Heart left ventricle (tissue), 16 donors: ENCODE results near the gene DDC. TPM values are rescaled to one million over a fixed set of nuclear protein-coding genes. Genes with fewer than 3 reads are reported as not detected.

Experiments used
- ATAC-seq, 4 donors: fragments of 200-7000 bp; cut with Tn5 transposase; one replicate each; pipeline ENCODE4 v1.9.1; 2020 to 2022; ENCODE audit warnings: moderate library complexity in 4 of 4, mild to moderate bottlenecking in 3 of 4, moderate number of reproducible peaks in 1 of 4
- DNase-seq, 5 donors: peaks; one replicate each; pipeline ENCODE4 v3.0.0-alpha.2; 2020
- H3K27ac ChIP-seq, 12 donors: fragments of 200-600 bp; sonication (generic) in 4 of 12; one replicate each; pipeline versions ENCODE4 v1.5.0 to v1.8.0; 2016 to 2022; ENCODE audit warnings: mild to moderate bottlenecking in 2 of 12
- H3K27me3 ChIP-seq, 9 donors: fragments of 200-600 bp; sonication (generic) in 2 of 9; one replicate each; pipeline versions ENCODE4 v1.5.1 to v1.8.0; 2016 to 2022; ENCODE audit warnings: mild to moderate bottlenecking in 3 of 9
- H3K36me3 ChIP-seq, 9 donors: fragments of 200-600 bp; sonication (generic) in 2 of 9; one replicate each; pipeline versions ENCODE4 v1.5.0 to v1.8.0; 2018 to 2022; ENCODE audit warnings: mild to moderate bottlenecking in 2 of 9
- H3K4me1 ChIP-seq, 12 donors: fragments of 200-600 bp; sonication (generic) in 4 of 12; one replicate each; pipeline versions ENCODE4 v1.5.0 to v1.8.0; 2016 to 2022; ENCODE audit warnings: mild to moderate bottlenecking in 3 of 12
- H3K4me3 ChIP-seq, 12 donors: fragments of 200-600 bp; sonication (generic) in 4 of 12; one replicate each; pipeline versions ENCODE4 v1.5.0 to v1.8.0; 2017 to 2022; ENCODE audit warnings: mild to moderate bottlenecking in 9 of 12, moderate library complexity in 4 of 12
- H3K9me3 ChIP-seq, 12 donors: fragments of 200-600 bp; sonication (generic) in 4 of 12; one replicate each; pipeline versions ENCODE4 v1.5.0 to v1.8.0; 2016 to 2022; ENCODE audit warnings: mild to moderate bottlenecking in 1 of 12
- POLR2A ChIP-seq, 2 donors: fragments of 450-650 bp; IDR thresholded peaks; one replicate each; pipeline ENCODE4 v1.6.1; 2017; ENCODE audit warnings: antibody characterized with exemption in 2 of 2, mild to moderate bottlenecking in 2 of 2, moderate library complexity in 2 of 2
- WGBS, 4 donors: extraction: QIAGEN DNeasy Blood & Tissue Kit in 2 of 4; methylation state at CpG; one replicate each; pipeline versions ENCODE4 v1.1.5 to v1.1.7; 2013 to 2018; 5-methylcytosine and 5-hydroxymethylcytosine counted together
- intact Hi-C, 10 donors: fragments of 100-400 bp; cut with DNase I; formaldehyde crosslinking; loops; one replicate each; pipeline versions ENCODE4 v1.11.1 to v1.14.2; 2022
- polyA plus RNA-seq, 2 donors: library from polyadenylated mRNA; stranded (reverse); fragments of 200-250 nt; gene quantifications; one replicate each; pipeline ENCODE4 v1.2.3, GENCODE V29; 2013
- total RNA-seq, 9 donors: library from RNA; depleted of rRNA in 2 of 9; stranded (reverse); fragments of >200 nt in 2 of 9; fragmentation: NEBNext Ultra II Directional in 3 of 9; extraction: Animal tissue kit (Norgen Biotek cat#: 25700) in 3 of 9; gene quantifications; one replicate each; pipeline versions ENCODE4 v1.1.0 to v1.2.4, GENCODE V29; 2016 to 2023
- TF ChIP-seq, protein P1 (sequence below), 12 donors: fragments of 200-600 bp; sonication (generic) in 4 of 12; IDR thresholded peaks; one replicate each; pipeline versions ENCODE4 v1.5.0 to v1.8.0; 2018 to 2022; ENCODE audit warnings: antibody characterized with exemption in 12 of 12, mild to moderate bottlenecking in 5 of 12
- donor health status: ischemic (EF 13 %, LVEDD 7.1; RV severe dilation, severe dysfunction).
- donor health status: healthy with polysubstance abuse.
- donor health status: DM: no; HTN: yes; CAD: no.
- donor health status: DM: no; HTN: no; CAD: no.
- donor health status: ischemic (EF 25% LVEDD 6.9; RV normal size, moderate dysfunction).
- donor health status: ischemic (EF 25% LVEDD 5.7; RV mildly dilated, moderate dysfunction).
- donor health status: healthy.
- donor health status: DM: yes; HTN: yes; CAD: no.
- donor health status: ischemic (EF 35%, LVEDD 5.7; RV mildly dilated, moderate dysfunction).
- donor health status: nonischemic (EF 11% LVEDD 7.7; RV severe dilation, severe dysfunction).
- donor health status: DM: yes; HTN: yes; CAD: no.
- donor health status: PGD.
- donor health status: ischemic (EF 29% LVEDD 5.4; RV normal size, mild dysfunction).
- donor health status: nonischemic (EF 23%, LVEDD 6.1; RV moderate dilation, normal function).

DDC gene
- total and polyA plus RNA-seq, 11 donors = 0.08 TPM; not detected in 10

DNA sequence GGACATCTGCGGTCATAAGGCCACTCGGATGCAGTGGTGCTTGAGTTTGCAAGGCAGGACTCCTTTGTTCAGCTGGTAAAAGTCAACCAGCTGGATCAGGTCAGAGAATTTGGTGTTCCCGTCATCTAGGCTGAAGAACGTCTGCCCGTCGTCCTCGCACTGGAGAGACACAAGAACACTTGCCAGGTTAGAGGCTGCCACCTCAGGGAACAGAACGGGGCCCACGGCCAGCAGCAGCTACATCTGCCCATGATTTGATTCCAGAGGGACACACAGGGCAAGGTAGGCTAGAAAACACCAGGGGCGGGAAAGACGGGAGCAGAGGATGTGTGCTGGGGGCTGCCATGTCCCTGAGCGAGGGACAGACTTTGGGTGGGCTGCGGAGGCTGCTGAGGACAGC is 27.7 kb upstream of the DDC start:
- H3K36me3 ChIP-seq = peaks cover 0 to 67% (median 47%) of the 10 kb centered on the region in 9 donors

DNA sequence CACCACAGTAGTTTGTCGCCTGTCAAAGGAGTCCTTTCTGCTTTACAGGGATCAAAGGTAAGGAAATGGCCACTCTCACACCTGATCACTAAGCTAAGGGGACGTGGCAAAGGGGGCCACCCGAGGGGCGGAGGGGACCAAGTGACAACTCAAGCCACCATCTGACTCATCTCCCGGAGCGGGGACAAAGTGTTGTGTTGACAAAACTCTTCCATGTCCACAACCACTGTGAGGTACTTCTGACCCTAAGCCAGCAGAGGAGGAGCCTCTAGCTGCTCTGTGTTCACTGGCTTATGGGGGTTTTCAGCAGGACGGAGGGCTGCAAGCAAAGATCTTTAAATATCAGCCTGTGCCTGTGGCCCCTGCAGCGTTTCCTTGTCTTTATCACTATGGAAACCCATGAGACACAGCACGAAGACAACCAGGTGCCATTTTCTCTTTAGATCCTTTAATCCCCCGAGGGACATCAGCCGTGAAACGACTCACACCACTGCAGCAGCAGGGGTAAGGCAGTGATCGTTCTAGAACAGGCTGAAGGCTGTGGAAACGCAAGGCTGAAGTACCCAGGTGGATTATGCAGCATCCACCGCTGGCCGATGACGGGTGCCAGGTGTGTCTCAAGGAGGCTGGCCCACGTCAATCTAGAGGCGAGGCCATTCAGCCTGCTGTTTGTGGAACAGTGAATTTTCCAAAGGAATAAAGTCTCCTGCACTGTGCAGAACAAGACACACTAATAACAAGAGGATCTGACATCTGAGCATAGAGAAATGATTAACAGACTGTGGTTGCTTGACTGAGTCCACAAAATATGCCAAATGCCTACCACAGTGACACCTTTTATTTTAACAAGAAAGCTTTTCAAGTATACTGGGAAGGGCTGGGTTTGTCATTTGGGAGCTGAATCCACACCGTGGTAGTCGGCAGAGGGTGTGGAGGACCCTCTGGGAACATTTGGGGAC is 26.6 kb upstream of the DDC start:
- ATAC-seq (no peak), DNase-seq (no peak)
- H3K4me1 ChIP-seq = no peaks in the 10 kb centered on the region
- H3K36me3 ChIP-seq = peaks cover 0 to 56% (median 39%) of the 10 kb centered on the region in 9 donors
- H3K9me3 ChIP-seq = no peaks in the 10 kb centered on the region
- H3K27me3 ChIP-seq = no peaks in the 10 kb centered on the region
- TF ChIP-seq, protein P1, sequence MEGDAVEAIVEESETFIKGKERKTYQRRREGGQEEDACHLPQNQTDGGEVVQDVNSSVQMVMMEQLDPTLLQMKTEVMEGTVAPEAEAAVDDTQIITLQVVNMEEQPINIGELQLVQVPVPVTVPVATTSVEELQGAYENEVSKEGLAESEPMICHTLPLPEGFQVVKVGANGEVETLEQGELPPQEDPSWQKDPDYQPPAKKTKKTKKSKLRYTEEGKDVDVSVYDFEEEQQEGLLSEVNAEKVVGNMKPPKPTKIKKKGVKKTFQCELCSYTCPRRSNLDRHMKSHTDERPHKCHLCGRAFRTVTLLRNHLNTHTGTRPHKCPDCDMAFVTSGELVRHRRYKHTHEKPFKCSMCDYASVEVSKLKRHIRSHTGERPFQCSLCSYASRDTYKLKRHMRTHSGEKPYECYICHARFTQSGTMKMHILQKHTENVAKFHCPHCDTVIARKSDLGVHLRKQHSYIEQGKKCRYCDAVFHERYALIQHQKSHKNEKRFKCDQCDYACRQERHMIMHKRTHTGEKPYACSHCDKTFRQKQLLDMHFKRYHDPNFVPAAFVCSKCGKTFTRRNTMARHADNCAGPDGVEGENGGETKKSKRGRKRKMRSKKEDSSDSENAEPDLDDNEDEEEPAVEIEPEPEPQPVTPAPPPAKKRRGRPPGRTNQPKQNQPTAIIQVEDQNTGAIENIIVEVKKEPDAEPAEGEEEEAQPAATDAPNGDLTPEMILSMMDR (IDR thresholded peaks at IDR 0.05) = no peak
- TF ChIP-seq POLR2A (IDR thresholded peaks at IDR 0.05) = no peak
- H3K4me3 ChIP-seq = no peak overlapping the region
- intact Hi-C loops = loop anchor here in 4 of 10 donors (10.0 kb wide), 2 partner anchors 117 to 473 kb away; no protein-coding TSS in a partner anchor
- no peak overlapping the region for H3K27ac ChIP-seq
- WGBS, 4 donors = 87 to 91% (median 87%) methylated on average over 21 of the region's 21 CpGs

More for the DNA sequence above, 27.7 kb upstream of the DDC start:
- WGBS, 4 donors = 93 to 97% (median 94%) methylated on average over 13 of the region's 13 CpGs
- ATAC-seq (no peak), DNase-seq (no peak)
- Histone ChIP-seq H3K4me3 (no peak overlapping the region), H3K4me1 (no peaks in the 10 kb centered on the region), H3K9me3 (no peaks in the 10 kb centered on the region), H3K27ac (no peak overlapping the region), H3K27me3 (no peaks in the 10 kb centered on the region)
- intact Hi-C loops = loop anchor here in 4 of 10 donors (10.0 kb wide), 2 partner anchors 118 to 472 kb away; no protein-coding TSS in a partner anchor
- TF ChIP-seq, protein P1 (IDR thresholded peaks at IDR 0.05) = no peak
- no peak for TF ChIP-seq POLR2A (IDR thresholded peaks at IDR 0.05)

DNA sequence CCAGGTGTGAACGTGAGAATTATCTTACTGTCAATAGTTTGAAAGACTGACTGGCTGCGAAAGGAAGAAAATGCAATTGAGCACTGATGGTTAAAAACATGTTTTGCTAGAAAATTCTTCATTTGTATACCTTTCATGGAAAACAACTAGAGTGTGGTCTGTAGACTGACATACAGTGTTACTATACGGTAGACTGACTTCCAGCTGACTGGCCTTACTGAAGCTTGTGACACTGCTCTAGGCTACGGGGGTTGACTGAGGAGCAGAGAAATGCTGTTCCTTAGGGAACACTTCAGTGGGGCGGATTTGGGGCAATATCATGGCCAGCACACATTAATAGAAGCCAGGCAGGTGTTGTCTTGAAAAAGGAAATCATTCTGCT is 25.9 kb upstream of the DDC start:
- DNase-seq (no peak), ATAC-seq (no peak)
- Histone ChIP-seq H3K36me3 (peaks cover 0 to 49% (median 36%) of the 10 kb centered on the region in 9 donors), H3K4me3 (no peak overlapping the region), H3K27ac (no peak overlapping the region), H3K4me1 (no peaks in the 10 kb centered on the region), H3K9me3 (no peaks in the 10 kb centered on the region), H3K27me3 (no peaks in the 10 kb centered on the region)
- WGBS, 4 donors = 94 to 98% (median 96%) methylated on average over 5 of the region's 5 CpGs
- TF ChIP-seq, protein P1 (IDR thresholded peaks at IDR 0.05) = no peak
- no peak for TF ChIP-seq POLR2A (IDR thresholded peaks at IDR 0.05)
- intact Hi-C loops = loop anchor here in 4 of 10 donors (10.0 kb wide), 2 partner anchors 116 to 474 kb away; no protein-coding TSS in a partner anchor

DNA sequence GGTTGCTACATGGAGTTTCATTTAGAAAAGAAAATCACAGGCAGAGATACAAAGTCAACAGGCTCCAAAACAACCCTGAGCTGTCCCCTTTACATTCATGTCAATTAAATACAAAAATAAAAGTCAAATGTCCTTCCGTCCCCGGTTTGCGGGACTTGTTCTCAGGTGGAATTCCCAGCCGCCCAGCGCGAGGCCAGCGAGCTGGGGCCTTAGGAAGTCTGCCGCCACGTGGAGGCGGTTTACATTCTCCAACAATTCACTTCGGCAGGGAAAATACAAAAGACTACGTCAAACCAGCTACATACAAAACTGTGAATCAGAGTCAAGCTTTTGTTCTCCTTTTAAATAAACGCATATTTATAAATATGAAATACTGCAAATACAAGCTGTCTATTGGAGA is 25.3 kb upstream of the DDC start:
- ATAC-seq = no peak
- 93 to 97% (median 96%) methylated on average over 13 of the region's 13 CpGs for WGBS, 4 donors
- TF ChIP-seq, protein P1 (IDR thresholded peaks at IDR 0.05) = no peak
- no peak for TF ChIP-seq POLR2A (IDR thresholded peaks at IDR 0.05)
- peaks cover 0 to 46% (median 35%) of the 10 kb centered on the region in 9 donors for H3K36me3 ChIP-seq
- no peaks in the 10 kb centered on the region for H3K9me3 ChIP-seq
- intact Hi-C loops = loop anchor here in 4 of 10 donors (10.0 kb wide), 2 partner anchors 116 to 474 kb away; no protein-coding TSS in a partner anchor
- H3K27me3 ChIP-seq = no peaks in the 10 kb centered on the region
- DNase-seq = no peak
- no peaks in the 10 kb centered on the region for H3K4me1 ChIP-seq
- H3K27ac ChIP-seq = no peak overlapping the region
- no peak overlapping the region for H3K4me3 ChIP-seq
